GM23338 (cell line): ENCODE measurements around the gene SNX32. TPM values are rescaled to one million over a fixed set of nuclear protein-coding genes. Genes with fewer than 3 reads are reported as not detected.

Source experiments
- ATAC-seq: fragments of 200-7000 bp; cut with Tn5 transposase; 3 replicates; pipeline ENCODE4 v1.9.1; 2020
- DNase-seq: peaks from one replicate; pipeline ENCODE4 v3.0.0-alpha.2; 2015; ENCODE audit warnings: low spot score
- H2AFZ ChIP-seq: fragments of 200-600 bp; sonication (generic); 2 replicates; pipeline ENCODE4 v1.8.0; 2016; ENCODE audit warnings: antibody characterized with exemption, mild to moderate bottlenecking, moderate library complexity
- H3F3A ChIP-seq: fragments of 200-600 bp; sonication (generic); replicated peaks from 2 replicates; pipeline ENCODE4 v1.8.0; 2017; ENCODE audit warnings: antibody characterized with exemption, mixed run types, low read depth
- H3K27ac ChIP-seq: fragments of 200-600 bp; sonication (generic); 2 replicates; pipeline ENCODE4 v1.6.1; 2016; ENCODE audit warnings: low read depth
- H3K27me3 ChIP-seq: fragments of 200-600 bp; sonication (generic); 2 replicates; pipeline ENCODE4 v1.8.0; 2016; ENCODE audit warnings: mild to moderate bottlenecking, mixed run types, moderate library complexity; ENCODE audit not compliant: insufficient read depth
- H3K36me3 ChIP-seq: fragments of 200-600 bp; sonication (generic); 2 replicates; pipeline ENCODE4 v1.8.0; 2016; ENCODE audit warnings: mild to moderate bottlenecking; ENCODE audit not compliant: insufficient read depth
- H3K4me1 ChIP-seq: fragments of 200-600 bp; sonication (generic); 2 replicates; pipeline ENCODE4 v1.8.0; 2016; ENCODE audit warnings: mild to moderate bottlenecking, moderate library complexity; ENCODE audit not compliant: insufficient read depth
- H3K4me2 ChIP-seq: fragments of 200-600 bp; sonication (generic); 2 replicates; pipeline ENCODE4 v1.7.1; 2017; ENCODE audit warnings: mixed run types
- H3K4me3 ChIP-seq: fragments of 200-600 bp; sonication (generic); 2 replicates; pipeline ENCODE4 v1.6.1; 2016; ENCODE audit warnings: mixed run types
- H3K79me2 ChIP-seq: fragments of 200-600 bp; sonication (generic); replicated peaks from 2 replicates; pipeline ENCODE4 v1.8.0; 2017; ENCODE audit warnings: mild to moderate bottlenecking; ENCODE audit not compliant: insufficient read depth
- H3K9me2 ChIP-seq: fragments of 200-600 bp; sonication (generic); 2 replicates; pipeline ENCODE4 v1.8.0; 2017; ENCODE audit not compliant: insufficient read depth
- H4K20me1 ChIP-seq: fragments of 200-600 bp; sonication (generic); replicated peaks from 2 replicates; pipeline ENCODE4 v1.8.0; 2017; ENCODE audit warnings: mild to moderate bottlenecking; ENCODE audit not compliant: insufficient read depth
- H3K27ac Mint-ChIP-seq: 2 replicates; pipeline ENCODE4 v1.8.0; 2020; ENCODE audit warnings: inconsistent platforms, mild to moderate bottlenecking, moderate library complexity, mixed read lengths
- H3K27me3 Mint-ChIP-seq: 3 replicates; pipeline ENCODE4 v1.8.0; 2022; ENCODE audit warnings: low read depth, mild to moderate bottlenecking, moderate library complexity, mixed read lengths, inconsistent platforms; ENCODE audit not compliant: insufficient read depth, poor library complexity
- H3K36me3 Mint-ChIP-seq: 3 replicates; pipeline ENCODE4 v1.8.0; 2021; ENCODE audit warnings: low read depth, mild to moderate bottlenecking, inconsistent platforms, moderate library complexity, mixed read lengths
- H3K4me1 Mint-ChIP-seq: 3 replicates; pipeline ENCODE4 v1.8.0; 2020; ENCODE audit warnings: mild to moderate bottlenecking, inconsistent platforms, mixed read lengths
- H3K4me3 Mint-ChIP-seq: 3 replicates; pipeline ENCODE4 v1.8.0; 2021; ENCODE audit warnings: moderate library complexity, mild to moderate bottlenecking, inconsistent platforms, mixed read lengths
- H3K9me3 Mint-ChIP-seq: 3 replicates; pipeline ENCODE4 v1.8.0; 2020; ENCODE audit warnings: moderate library complexity, mild to moderate bottlenecking, inconsistent platforms, mixed read lengths
- CREB1 ChIP-seq: fragments of 250-450 bp; sonication (Bioruptor Pico); IDR thresholded peaks from 2 replicates; pipeline ENCODE4 v1.5.0; 2020; ENCODE audit warnings: low read depth, mild to moderate bottlenecking, moderate library complexity
- EZH2 ChIP-seq: fragments of 200-600 bp; sonication (generic); IDR thresholded peaks from one replicate; pipeline ENCODE4 v1.8.0; 2017; ENCODE audit warnings: antibody characterized with exemption, mild to moderate bottlenecking, low read depth; ENCODE audit not compliant: unreplicated experiment
- EZH2phosphoT487 ChIP-seq: fragments of 200-600 bp; sonication (generic); IDR thresholded peaks from one replicate; pipeline ENCODE4 v1.8.1; 2018; ENCODE audit warnings: antibody characterized with exemption; ENCODE audit not compliant: unreplicated experiment
- JUNB ChIP-seq: IDR thresholded peaks from one replicate; pipeline ENCODE4 v1.6.1; 2016; ENCODE audit warnings: antibody characterized with exemption; ENCODE audit not compliant: unreplicated experiment
- NANOG ChIP-seq: IDR thresholded peaks from 2 replicates; pipeline ENCODE4 v1.6.1; 2016; ENCODE audit warnings: antibody characterized with exemption, borderline replicate concordance
- POLR2AphosphoS5 ChIP-seq: IDR thresholded peaks from 2 replicates; pipeline ENCODE4 v1.6.1; 2016; ENCODE audit warnings: antibody characterized with exemption, low read depth
- STAT1 ChIP-seq: IDR thresholded peaks from one replicate; pipeline ENCODE4 v1.6.1; 2016; ENCODE audit warnings: antibody characterized with exemption; ENCODE audit not compliant: unreplicated experiment
- ZNF114 ChIP-seq: fragments of 250-450 bp; sonication (Bioruptor Pico); IDR thresholded peaks from 2 replicates; pipeline ENCODE4 v1.5.0; 2020; ENCODE audit warnings: mild to moderate bottlenecking, moderate library complexity
- ZNF331 ChIP-seq: fragments of 250-450 bp; sonication (Bioruptor Pico); IDR thresholded peaks from 2 replicates; pipeline ENCODE4 v1.5.0; 2020; ENCODE audit warnings: low read depth, mild to moderate bottlenecking, moderate library complexity
- polyA plus RNA-seq: library from polyadenylated mRNA; unstranded; fragments of >200 nt; fragmentation: Nextera tagmentation; extraction: Ambion mirVana; gene quantifications from 2 replicates; pipeline ENCODE4 v1.2.1, GENCODE V29; 2016
- total RNA-seq: library from RNA; depleted of rRNA; stranded (reverse); fragments of >200 nt; shearing (Covaris generic); gene quantifications from 2 replicates; pipeline ENCODE4 v1.2.3, GENCODE V29; 2014
- TF ChIP-seq, protein P1 (sequence below), 2 experiments: fragments of 200-600 bp in 1 of 2; sonication (generic) in 1 of 2; conservative IDR thresholded peaks; 2 replicates each; pipeline versions ENCODE4 v1.5.1 to v1.6.1; 2016 to 2017; ENCODE audit warnings: antibody characterized with exemption in 2 of 2, low read depth in 2 of 2, mild to moderate bottlenecking in 2 of 2, moderate library complexity in 1 of 2
- TF ChIP-seq, protein P2 (sequence below): fragments of 250-450 bp; sonication (Bioruptor Pico); IDR thresholded peaks from 2 replicates; pipeline ENCODE4 v1.5.0; 2020; ENCODE audit warnings: mild to moderate bottlenecking, moderate library complexity
- TF ChIP-seq, protein P3 (sequence below): IDR thresholded peaks from one replicate; pipeline ENCODE4 v1.6.1; 2018; ENCODE audit warnings: antibody characterized with exemption; ENCODE audit not compliant: unreplicated experiment
- TF ChIP-seq, protein P4 (sequence below): IDR thresholded peaks from 2 replicates; pipeline ENCODE4 v1.6.1; 2016; ENCODE audit warnings: antibody characterized with exemption

Gene SNX32
- total and polyA plus RNA-seq, 2 experiments from 2014 or later: 0.49 to 1.2 TPM

DNA sequence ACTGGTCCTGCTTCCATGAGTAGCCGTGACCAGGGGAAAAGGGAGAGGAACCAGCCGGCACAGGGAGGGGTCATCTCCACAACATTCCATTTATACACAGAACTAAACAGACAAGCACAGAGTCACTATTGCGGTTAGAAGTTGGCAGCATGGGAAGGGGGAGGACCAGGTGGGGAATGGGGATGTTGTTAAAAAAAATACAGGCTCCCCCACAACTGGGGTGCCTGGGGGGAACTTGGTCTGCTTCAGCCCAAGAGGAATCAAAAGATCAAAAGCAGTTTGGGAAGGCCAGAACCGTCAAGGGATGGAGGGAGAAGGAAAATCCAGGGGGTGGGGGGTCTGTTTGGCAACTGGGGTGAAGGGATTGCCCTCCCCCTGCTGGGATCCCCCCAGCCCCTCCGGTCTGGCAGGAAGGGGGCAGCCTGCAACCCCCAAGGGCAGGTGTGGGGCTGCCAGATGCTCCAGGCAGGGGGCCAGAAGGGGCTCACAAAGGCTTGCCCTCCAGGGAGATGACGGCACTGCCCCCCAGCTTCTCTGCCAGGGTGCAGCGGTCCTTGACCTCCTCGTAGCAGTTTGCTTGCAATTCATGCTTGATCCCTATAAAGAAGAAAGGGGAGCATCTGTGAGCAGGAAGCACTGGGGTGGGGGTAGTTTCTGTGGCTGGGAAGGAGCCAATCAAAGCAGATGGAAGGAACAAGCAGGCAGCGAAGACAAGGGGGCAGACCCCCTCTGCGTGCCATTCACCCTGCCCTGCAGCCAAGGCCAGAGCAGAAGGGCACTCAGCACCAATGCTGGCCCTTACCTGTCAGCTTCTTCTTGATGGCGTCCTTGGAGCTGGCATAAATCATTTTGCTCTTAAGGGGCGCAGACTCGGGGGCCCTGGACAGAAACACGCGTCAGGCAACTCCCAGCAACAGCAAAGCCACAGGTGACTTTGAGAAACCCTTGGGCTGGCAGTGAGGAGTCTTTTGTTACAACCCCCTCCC, 21.4 kb downstream of the SNX32 start:
- Histone ChIP-seq H3F3A (peaks cover 63% of the 10 kb centered on the region), H3K27me3 (no peaks in the 10 kb centered on the region), H3K4me3 (no peak overlapping the region; the same call in 1 of the 2 replicates), H3K27ac (0 out of 2 replicates have a peak overlapping the region, but pooled peaks have one; percentile 74), H3K4me1 (peaks cover 3% of the 10 kb centered on the region; the same call in 1 of the 2 replicates), H4K20me1 (peaks cover 33% of the 10 kb centered on the region), H2AFZ (no peak overlapping the region), H3K79me2 (peaks cover 39% of the 10 kb centered on the region), H3K4me2 (no peak overlapping the region), H3K36me3 (peaks cover 28% of the 10 kb centered on the region), H3K9me2 (no peaks in the 10 kb centered on the region)
- Mint-ChIP-seq H3K27me3 (peaks cover 60% of the 10 kb centered on the region), H3K27ac (no peak overlapping the region; the same call in 1 of the 2 replicates), H3K4me3 (peak overlapping the region; percentile 90), H3K4me1 (peaks cover 25% of the 10 kb centered on the region), H3K9me3 (peaks cover 16% of the 10 kb centered on the region), H3K36me3 (peaks cover 64% of the 10 kb centered on the region)
- TF ChIP-seq POLR2AphosphoS5: no peak
- TF ChIP-seq, protein P1, sequence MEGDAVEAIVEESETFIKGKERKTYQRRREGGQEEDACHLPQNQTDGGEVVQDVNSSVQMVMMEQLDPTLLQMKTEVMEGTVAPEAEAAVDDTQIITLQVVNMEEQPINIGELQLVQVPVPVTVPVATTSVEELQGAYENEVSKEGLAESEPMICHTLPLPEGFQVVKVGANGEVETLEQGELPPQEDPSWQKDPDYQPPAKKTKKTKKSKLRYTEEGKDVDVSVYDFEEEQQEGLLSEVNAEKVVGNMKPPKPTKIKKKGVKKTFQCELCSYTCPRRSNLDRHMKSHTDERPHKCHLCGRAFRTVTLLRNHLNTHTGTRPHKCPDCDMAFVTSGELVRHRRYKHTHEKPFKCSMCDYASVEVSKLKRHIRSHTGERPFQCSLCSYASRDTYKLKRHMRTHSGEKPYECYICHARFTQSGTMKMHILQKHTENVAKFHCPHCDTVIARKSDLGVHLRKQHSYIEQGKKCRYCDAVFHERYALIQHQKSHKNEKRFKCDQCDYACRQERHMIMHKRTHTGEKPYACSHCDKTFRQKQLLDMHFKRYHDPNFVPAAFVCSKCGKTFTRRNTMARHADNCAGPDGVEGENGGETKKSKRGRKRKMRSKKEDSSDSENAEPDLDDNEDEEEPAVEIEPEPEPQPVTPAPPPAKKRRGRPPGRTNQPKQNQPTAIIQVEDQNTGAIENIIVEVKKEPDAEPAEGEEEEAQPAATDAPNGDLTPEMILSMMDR (conservative IDR thresholded peaks at IDR 0.05; ENCODE audit: low read depth in 2 of 2): no peak
- TF ChIP-seq, protein P2, sequence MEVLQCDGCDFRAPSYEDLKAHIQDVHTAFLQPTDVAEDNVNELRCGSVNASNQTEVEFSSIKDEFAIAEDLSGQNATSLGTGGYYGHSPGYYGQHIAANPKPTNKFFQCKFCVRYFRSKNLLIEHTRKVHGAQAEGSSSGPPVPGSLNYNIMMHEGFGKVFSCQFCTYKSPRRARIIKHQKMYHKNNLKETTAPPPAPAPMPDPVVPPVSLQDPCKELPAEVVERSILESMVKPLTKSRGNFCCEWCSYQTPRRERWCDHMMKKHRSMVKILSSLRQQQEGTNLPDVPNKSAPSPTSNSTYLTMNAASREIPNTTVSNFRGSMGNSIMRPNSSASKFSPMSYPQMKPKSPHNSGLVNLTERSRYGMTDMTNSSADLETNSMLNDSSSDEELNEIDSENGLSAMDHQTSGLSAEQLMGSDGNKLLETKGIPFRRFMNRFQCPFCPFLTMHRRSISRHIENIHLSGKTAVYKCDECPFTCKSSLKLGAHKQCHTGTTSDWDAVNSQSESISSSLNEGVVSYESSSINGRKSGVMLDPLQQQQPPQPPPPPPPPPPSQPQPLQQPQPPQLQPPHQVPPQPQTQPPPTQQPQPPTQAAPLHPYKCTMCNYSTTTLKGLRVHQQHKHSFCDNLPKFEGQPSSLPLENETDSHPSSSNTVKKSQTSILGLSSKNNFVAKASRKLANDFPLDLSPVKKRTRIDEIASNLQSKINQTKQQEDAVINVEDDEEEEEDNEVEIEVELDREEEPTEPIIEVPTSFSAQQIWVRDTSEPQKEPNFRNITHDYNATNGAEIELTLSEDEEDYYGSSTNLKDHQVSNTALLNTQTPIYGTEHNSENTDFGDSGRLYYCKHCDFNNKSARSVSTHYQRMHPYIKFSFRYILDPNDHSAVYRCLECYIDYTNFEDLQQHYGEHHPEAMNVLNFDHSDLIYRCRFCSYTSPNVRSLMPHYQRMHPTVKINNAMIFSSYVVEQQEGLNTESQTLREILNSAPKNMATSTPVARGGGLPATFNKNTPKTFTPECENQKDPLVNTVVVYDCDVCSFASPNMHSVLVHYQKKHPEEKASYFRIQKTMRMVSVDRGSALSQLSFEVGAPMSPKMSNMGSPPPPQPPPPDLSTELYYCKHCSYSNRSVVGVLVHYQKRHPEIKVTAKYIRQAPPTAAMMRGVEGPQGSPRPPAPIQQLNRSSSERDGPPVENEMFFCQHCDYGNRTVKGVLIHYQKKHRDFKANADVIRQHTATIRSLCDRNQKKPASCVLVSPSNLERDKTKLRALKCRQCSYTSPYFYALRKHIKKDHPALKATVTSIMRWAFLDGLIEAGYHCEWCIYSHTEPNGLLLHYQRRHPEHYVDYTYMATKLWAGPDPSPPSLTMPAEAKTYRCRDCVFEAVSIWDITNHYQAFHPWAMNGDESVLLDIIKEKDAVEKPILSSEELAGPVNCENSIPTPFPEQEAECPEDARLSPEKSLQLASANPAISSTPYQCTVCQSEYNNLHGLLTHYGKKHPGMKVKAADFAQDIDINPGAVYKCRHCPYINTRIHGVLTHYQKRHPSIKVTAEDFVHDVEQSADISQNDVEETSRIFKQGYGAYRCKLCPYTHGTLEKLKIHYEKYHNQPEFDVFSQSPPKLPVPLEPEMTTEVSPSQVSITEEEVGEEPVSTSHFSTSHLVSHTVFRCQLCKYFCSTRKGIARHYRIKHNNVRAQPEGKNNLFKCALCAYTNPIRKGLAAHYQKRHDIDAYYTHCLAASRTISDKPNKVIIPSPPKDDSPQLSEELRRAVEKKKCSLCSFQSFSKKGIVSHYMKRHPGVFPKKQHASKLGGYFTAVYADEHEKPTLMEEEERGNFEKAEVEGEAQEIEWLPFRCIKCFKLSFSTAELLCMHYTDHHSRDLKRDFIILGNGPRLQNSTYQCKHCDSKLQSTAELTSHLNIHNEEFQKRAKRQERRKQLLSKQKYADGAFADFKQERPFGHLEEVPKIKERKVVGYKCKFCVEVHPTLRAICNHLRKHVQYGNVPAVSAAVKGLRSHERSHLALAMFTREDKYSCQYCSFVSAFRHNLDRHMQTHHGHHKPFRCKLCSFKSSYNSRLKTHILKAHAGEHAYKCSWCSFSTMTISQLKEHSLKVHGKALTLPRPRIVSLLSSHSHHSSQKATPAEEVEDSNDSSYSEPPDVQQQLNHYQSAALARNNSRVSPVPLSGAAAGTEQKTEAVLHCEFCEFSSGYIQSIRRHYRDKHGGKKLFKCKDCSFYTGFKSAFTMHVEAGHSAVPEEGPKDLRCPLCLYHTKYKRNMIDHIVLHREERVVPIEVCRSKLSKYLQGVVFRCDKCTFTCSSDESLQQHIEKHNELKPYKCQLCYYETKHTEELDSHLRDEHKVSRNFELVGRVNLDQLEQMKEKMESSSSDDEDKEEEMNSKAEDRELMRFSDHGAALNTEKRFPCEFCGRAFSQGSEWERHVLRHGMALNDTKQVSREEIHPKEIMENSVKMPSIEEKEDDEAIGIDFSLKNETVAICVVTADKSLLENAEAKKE (CRISPR knock-in tag): no peak
- no peak for TF ChIP-seq NANOG
- TF ChIP-seq CREB1 (CRISPR knock-in tag): no peak
- no peak for TF ChIP-seq EZH2phosphoT487
- TF ChIP-seq, protein P3, sequence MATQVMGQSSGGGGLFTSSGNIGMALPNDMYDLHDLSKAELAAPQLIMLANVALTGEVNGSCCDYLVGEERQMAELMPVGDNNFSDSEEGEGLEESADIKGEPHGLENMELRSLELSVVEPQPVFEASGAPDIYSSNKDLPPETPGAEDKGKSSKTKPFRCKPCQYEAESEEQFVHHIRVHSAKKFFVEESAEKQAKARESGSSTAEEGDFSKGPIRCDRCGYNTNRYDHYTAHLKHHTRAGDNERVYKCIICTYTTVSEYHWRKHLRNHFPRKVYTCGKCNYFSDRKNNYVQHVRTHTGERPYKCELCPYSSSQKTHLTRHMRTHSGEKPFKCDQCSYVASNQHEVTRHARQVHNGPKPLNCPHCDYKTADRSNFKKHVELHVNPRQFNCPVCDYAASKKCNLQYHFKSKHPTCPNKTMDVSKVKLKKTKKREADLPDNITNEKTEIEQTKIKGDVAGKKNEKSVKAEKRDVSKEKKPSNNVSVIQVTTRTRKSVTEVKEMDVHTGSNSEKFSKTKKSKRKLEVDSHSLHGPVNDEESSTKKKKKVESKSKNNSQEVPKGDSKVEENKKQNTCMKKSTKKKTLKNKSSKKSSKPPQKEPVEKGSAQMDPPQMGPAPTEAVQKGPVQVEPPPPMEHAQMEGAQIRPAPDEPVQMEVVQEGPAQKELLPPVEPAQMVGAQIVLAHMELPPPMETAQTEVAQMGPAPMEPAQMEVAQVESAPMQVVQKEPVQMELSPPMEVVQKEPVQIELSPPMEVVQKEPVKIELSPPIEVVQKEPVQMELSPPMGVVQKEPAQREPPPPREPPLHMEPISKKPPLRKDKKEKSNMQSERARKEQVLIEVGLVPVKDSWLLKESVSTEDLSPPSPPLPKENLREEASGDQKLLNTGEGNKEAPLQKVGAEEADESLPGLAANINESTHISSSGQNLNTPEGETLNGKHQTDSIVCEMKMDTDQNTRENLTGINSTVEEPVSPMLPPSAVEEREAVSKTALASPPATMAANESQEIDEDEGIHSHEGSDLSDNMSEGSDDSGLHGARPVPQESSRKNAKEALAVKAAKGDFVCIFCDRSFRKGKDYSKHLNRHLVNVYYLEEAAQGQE: no peak
- no peak for TF ChIP-seq ZNF114 (CRISPR knock-in tag)
- no peak for TF ChIP-seq EZH2
- TF ChIP-seq, protein P4, sequence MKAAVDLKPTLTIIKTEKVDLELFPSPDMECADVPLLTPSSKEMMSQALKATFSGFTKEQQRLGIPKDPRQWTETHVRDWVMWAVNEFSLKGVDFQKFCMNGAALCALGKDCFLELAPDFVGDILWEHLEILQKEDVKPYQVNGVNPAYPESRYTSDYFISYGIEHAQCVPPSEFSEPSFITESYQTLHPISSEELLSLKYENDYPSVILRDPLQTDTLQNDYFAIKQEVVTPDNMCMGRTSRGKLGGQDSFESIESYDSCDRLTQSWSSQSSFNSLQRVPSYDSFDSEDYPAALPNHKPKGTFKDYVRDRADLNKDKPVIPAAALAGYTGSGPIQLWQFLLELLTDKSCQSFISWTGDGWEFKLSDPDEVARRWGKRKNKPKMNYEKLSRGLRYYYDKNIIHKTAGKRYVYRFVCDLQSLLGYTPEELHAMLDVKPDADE: no peak
- no peak for TF ChIP-seq STAT1
- no peak for TF ChIP-seq ZNF331 (CRISPR knock-in tag)
- TF ChIP-seq JUNB: no peak
- DNase-seq (no peak), ATAC-seq (no peak)
